ENCODE data around the gene ZNF862.

DNA sequence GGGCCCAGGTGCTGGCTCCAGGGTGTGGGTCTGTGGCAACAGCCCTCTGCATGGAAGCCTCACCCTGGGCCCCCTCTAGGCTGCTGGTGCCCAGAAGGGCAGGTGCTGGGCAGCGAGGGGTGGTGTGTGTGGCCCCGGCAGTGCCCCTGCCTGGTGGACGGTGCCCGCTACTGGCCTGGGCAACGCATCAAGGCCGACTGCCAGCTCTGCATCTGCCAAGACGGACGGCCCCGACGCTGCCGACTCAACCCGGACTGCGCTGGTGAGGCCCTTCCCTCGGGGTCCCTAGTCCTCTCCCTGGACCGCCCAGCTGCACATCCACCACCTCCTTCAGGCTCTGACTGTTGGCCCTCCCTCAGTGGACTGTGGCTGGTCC is 46.0 kb upstream of the ZNF862 start:
- TF ChIP-seq POLR2A (IDR thresholded peaks at IDR 0.05) (no peak), POLR2AphosphoS5 (IDR thresholded peaks at IDR 0.05) (no peak)
- TF ChIP-seq, protein P1, sequence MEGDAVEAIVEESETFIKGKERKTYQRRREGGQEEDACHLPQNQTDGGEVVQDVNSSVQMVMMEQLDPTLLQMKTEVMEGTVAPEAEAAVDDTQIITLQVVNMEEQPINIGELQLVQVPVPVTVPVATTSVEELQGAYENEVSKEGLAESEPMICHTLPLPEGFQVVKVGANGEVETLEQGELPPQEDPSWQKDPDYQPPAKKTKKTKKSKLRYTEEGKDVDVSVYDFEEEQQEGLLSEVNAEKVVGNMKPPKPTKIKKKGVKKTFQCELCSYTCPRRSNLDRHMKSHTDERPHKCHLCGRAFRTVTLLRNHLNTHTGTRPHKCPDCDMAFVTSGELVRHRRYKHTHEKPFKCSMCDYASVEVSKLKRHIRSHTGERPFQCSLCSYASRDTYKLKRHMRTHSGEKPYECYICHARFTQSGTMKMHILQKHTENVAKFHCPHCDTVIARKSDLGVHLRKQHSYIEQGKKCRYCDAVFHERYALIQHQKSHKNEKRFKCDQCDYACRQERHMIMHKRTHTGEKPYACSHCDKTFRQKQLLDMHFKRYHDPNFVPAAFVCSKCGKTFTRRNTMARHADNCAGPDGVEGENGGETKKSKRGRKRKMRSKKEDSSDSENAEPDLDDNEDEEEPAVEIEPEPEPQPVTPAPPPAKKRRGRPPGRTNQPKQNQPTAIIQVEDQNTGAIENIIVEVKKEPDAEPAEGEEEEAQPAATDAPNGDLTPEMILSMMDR (IDR thresholded peaks at IDR 0.05), result no peak
